Measurements from ENCODE around the gene CHD6.
A peak's percentile ranks its signal among the peaks of the same experiment; 100 is the strongest.

CHD6 gene

DNA sequence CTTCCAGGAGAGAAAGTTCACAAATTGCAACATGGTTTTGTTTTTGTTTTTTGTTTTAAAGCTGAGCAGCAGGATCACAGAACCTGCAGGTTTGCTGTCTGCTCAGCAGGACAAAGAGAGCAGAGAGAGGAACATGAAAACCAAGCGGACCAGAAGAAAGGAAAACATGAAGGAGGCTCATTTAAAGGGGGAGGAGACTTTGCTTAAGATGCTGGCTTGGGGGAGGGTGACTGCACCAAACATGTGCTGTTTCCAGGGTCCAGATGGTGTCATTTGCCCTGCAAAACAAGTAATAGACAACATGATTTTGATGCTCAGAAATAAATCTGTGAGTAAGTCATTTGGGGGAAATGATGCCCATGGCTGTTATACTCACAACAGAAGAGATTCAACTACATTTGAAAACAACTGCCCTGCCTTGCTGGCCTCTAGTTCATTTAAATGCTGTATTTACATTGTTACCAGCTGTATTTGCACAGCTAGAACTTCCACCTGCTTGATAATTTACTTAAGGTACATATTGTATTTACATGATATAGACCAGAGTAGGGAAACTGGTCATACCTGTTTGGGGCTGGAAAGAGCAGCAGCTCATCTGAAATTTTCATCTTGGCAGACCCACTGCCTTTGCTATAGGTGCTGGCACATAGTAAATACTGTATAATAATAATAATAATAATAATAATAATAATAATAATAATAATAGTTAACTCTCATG, 32.2 kb upstream of the CHD6 start:
- no peak for TF ChIP-seq ZFX (IDR thresholded peaks at IDR 0.05)
- TF ChIP-seq, protein P1, sequence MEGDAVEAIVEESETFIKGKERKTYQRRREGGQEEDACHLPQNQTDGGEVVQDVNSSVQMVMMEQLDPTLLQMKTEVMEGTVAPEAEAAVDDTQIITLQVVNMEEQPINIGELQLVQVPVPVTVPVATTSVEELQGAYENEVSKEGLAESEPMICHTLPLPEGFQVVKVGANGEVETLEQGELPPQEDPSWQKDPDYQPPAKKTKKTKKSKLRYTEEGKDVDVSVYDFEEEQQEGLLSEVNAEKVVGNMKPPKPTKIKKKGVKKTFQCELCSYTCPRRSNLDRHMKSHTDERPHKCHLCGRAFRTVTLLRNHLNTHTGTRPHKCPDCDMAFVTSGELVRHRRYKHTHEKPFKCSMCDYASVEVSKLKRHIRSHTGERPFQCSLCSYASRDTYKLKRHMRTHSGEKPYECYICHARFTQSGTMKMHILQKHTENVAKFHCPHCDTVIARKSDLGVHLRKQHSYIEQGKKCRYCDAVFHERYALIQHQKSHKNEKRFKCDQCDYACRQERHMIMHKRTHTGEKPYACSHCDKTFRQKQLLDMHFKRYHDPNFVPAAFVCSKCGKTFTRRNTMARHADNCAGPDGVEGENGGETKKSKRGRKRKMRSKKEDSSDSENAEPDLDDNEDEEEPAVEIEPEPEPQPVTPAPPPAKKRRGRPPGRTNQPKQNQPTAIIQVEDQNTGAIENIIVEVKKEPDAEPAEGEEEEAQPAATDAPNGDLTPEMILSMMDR (conservative IDR thresholded peaks at IDR 0.05), result no peak
- H3K27ac ChIP-seq, result peak overlapping the region; percentile 92

DNA sequence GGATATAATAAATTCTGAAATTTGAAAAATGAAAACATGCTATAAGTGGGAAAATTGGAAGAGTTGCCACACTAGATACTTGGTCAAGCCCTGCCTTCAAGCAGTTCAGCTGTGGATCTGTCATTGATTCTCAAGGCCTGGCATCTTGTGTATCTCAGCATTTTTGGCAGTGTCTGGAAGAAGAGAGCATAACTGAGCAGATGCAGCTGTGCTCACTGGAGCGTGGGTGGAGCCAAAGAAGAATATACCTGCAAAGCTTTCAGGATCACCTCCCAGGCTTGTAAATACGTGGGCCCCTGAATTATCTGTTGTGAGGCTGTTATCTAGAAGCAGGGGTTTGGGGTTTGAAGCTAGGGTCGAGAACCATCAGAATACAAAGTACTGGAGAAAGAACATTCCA, 31.3 kb upstream of the CHD6 start:
- TF ChIP-seq, protein P1 (conservative IDR thresholded peaks at IDR 0.05), result no peak
- no peak for TF ChIP-seq ZFX (IDR thresholded peaks at IDR 0.05)
- peak overlapping the region; percentile 92 for H3K27ac ChIP-seq

DNA sequence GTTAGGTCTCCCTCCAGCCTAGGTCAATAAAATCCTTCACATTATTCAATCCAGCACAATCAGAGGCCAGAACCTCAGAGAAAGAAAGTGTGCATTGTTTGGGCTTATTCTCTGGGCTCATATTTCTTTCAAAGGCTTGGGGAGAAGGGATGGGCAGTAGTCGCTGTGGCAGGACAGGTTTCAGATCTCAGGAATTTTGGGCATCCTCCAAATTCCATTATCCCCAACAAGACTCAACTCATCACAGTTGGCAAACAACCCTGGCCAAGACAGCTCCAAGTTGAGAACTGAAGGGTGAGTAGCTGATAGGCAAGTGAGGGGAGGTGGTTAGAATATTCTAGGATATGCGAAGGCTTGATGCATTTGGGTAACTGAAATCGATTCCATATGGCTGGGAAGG, 27.2 kb upstream of the CHD6 start:
- H3K27ac ChIP-seq, result no peak overlapping the region; the same call in 1 of the 2 replicates

DNA sequence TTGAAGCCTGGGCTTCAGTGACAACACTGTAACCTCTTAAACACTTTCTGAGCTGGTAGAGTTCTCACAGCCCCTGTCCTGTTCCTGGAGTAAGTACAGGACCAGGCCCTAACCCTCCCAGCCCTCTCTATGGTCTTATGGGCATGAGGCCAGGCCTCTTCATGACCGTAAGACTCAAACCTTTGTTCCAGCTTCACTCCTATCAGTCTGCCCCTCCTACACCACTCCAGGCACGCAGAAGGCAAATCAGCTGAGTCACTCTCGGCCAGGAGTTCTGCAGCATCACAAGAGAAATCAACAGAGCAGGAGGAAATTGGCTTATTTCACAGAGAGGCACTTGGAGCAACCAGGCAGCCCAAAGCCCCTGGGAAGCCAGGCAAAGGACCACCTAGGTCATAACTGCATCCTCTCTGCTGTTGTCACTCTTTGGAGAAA, 25.3 kb upstream of the CHD6 start:
- H3K27ac ChIP-seq, result peak overlapping the region; percentile 14; the same call in 1 of the 2 replicates
- TF ChIP-seq, protein P1 (conservative IDR thresholded peaks at IDR 0.05), result no peak

More for the DNA sequence above, 27.2 kb upstream of the CHD6 start:
- TF ChIP-seq, protein P1 (conservative IDR thresholded peaks at IDR 0.05), result no peak
- TF ChIP-seq ZFX (IDR thresholded peaks at IDR 0.05), result no peak

DNA sequence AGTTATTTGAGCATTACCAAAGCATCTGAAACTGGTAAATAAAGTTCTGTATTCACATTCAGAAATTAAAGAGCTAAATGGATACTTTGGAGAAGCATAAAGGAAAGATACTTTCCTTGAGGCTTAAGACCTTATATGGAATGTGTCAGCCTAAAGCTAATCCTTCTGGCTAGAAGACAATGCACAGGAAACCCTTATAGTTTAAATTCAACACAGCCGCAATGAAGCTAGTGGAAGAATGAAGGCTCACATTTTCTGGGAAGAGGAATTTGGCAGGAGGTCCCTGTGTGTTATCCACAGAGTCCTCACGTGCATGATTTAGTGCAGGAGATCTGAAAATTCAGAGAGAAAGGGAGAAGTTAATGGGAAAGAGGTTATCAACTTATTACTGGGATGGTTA, 21.5 kb upstream of the CHD6 start:
- TF ChIP-seq, protein P1 (conservative IDR thresholded peaks at IDR 0.05), result no peak
- TF ChIP-seq ZFX (IDR thresholded peaks at IDR 0.05), result no peak

DNA sequence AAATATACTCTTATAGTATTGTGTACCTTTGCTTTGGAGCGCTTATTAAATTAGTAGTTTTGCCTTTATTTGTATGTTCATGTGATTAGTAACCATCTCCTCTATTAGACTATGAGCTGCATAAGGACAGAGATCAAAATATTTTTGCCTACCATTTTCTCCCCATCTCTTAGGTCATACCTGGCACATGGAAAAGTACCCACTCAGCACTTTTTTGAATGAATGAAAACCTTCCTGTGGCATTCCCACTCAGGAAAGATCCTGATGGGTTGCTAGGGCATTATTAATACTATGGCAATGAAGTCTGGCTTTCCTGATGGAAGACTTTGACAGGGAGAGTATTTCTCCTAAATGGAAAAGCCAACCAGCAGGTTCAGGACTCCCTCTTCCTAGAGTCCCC, 20.3 kb upstream of the CHD6 start:
- no peak for TF ChIP-seq ZFX (IDR thresholded peaks at IDR 0.05)
- TF ChIP-seq, protein P1 (conservative IDR thresholded peaks at IDR 0.05), result no peak
- no peak overlapping the region for H3K27ac ChIP-seq

More for the DNA sequence above, 21.5 kb upstream of the CHD6 start:
- H3K27ac ChIP-seq, result no peak overlapping the region

DNA sequence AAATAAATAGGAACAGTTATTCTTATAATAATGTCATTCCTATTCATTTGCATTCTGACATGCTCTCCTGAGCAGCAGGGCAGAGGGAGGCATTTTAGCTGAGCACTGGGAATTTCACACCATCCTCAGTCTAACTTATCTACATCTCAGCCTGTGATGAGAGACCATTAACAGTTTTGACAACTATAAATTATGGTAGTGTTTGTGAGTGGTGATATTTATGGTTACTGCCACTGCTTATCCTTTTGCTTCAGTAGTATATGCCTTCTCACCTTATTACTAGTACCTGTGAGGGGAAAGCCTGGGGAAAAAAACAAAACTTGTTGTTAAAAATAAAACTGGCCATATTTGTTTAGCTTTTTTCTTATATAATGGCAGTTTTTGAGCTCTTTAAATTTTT, 17.0 kb upstream of the CHD6 start:
- no peak overlapping the region for H3K27ac ChIP-seq
- no peak for TF ChIP-seq ZFX (IDR thresholded peaks at IDR 0.05)

DNA sequence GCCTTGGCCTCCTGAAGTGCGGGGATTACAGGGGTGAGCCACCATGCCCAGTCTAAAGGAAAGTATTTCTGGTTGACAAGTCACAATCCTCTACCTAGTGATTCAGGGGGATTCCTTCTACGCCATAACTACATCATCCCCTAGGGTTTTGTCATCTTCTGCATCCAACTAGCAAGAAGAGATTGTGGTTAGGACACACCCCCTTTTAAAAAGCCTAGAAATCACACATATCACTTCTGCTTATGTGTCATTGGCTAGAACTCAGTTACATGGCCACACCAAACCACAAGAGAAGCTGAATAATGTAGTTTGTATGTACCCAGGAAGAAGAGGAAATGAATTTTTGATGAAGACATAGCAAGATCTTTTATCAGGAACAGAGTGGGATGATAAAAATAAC, 14.7 kb upstream of the CHD6 start:
- TF ChIP-seq ZFX (IDR thresholded peaks at IDR 0.05), result no peak
- TF ChIP-seq, protein P1 (conservative IDR thresholded peaks at IDR 0.05), result no peak
- no peak overlapping the region for H3K27ac ChIP-seq

Measured in C4-2B (cell line).